Loucy (cell line): ENCODE data around the gene FTL.

ENCODE experiments used
- H2AFZ ChIP-seq: fragments of 200-600 bp; sonication (generic); 2 replicates; pipeline ENCODE4 v1.6.0; 2016; ENCODE audit warnings: antibody characterized with exemption, mild to moderate bottlenecking, low read length, moderate library complexity
- H3F3A ChIP-seq: fragments of 200-600 bp; 2 replicates; pipeline ENCODE4 v1.6.0; 2016; ENCODE audit warnings: antibody characterized with exemption, low read depth, mild to moderate bottlenecking
- H3K27me3 ChIP-seq: fragments of 200-600 bp; sonication (generic); 2 replicates; pipeline ENCODE4 v1.6.1; 2014; ENCODE audit warnings: low read length, mild to moderate bottlenecking; ENCODE audit not compliant: insufficient read depth, poor library complexity, severe bottlenecking
- H3K36me3 ChIP-seq: fragments of 200-600 bp; sonication (generic); 2 replicates; pipeline ENCODE4 v1.6.1; 2016; ENCODE audit warnings: low read length; ENCODE audit not compliant: insufficient read depth
- H3K4me1 ChIP-seq: fragments of 200-600 bp; sonication (generic); 2 replicates; pipeline ENCODE4 v1.5.1; 2014; ENCODE audit warnings: low read length, mild to moderate bottlenecking; ENCODE audit not compliant: insufficient read depth, poor library complexity, severe bottlenecking
- H3K4me2 ChIP-seq: fragments of 200-600 bp; sonication (generic); 2 replicates; pipeline ENCODE4 v1.6.0; 2014; ENCODE audit warnings: antibody characterized with exemption, low read length, low read depth, mild to moderate bottlenecking; ENCODE audit not compliant: poor library complexity, severe bottlenecking
- H3K4me3 ChIP-seq: fragments of 200-600 bp; sonication (generic); 2 replicates; pipeline ENCODE4 v1.5.1; 2014; ENCODE audit warnings: low read length, mild to moderate bottlenecking, mixed read lengths; ENCODE audit not compliant: poor library complexity, severe bottlenecking
- H3K79me2 ChIP-seq: fragments of 200-600 bp; sonication (generic); 2 replicates; pipeline ENCODE4 v1.6.1; 2014; ENCODE audit warnings: low read length; ENCODE audit not compliant: insufficient read depth
- H3K9ac ChIP-seq: fragments of 200-600 bp; sonication (generic); 2 replicates; pipeline ENCODE4 v1.6.0; 2014; ENCODE audit warnings: mild to moderate bottlenecking, low read depth, low read length, moderate library complexity; ENCODE audit not compliant: poor library complexity, severe bottlenecking
- H3K9me2 ChIP-seq: fragments of 200-600 bp; sonication (generic); replicated peaks from 2 replicates; pipeline ENCODE4 v1.6.1; 2016; ENCODE audit warnings: low read depth, low read length, mixed read lengths
- H3K9me3 ChIP-seq: fragments of 200-600 bp; sonication (generic); 2 replicates; pipeline ENCODE4 v1.6.1; 2014; ENCODE audit warnings: mild to moderate bottlenecking, antibody characterized with exemption, low read length, low read depth; ENCODE audit not compliant: insufficient read depth
- H4K20me1 ChIP-seq: fragments of 200-600 bp; sonication (generic); 2 replicates; pipeline ENCODE4 v1.6.0; 2014; ENCODE audit warnings: antibody characterized with exemption, low read length, mild to moderate bottlenecking; ENCODE audit not compliant: insufficient read depth, poor library complexity, severe bottlenecking
- EZH2phosphoT487 ChIP-seq: fragments of 200-600 bp; IDR thresholded peaks from 2 replicates; pipeline ENCODE4 v1.6.1; 2018; ENCODE audit warnings: antibody characterized with exemption, mild to moderate bottlenecking, moderate library complexity, borderline replicate concordance
- TF ChIP-seq, protein P1 (sequence below): fragments of 200-600 bp; sonication (generic); conservative IDR thresholded peaks from 2 replicates; pipeline ENCODE4 v1.5.1; 2014; ENCODE audit warnings: mild to moderate bottlenecking, antibody characterized with exemption, low read length

Gene FTL

DNA sequence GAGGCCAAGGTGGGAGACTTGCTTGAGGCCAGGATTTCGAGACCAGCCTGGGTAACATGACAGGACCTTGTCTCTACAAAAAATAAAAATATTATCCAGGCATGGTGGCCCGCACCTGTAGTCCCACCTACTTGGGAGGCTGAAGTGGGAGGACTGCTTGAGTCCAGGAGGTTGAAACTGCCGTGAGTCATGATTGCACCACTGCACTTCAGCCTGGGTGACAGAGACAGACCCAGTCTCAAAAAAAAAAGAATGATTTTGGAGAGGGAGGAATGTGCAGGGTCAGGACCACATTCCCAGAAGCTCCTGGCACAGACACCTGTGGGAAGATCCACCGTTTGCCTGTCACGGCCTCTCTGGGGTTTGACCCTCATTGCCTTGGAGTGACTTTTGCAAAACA lies 19.7 kb upstream of the FTL start:
- Histone ChIP-seq H3K4me2 (no peak overlapping the region), H3K9me2 (no peaks in the 10 kb centered on the region), H3K9me3 (0 out of 2 replicates have a peak, but pooled peaks cover 10% of the 10 kb centered on the region), H3F3A (no peaks in the 10 kb centered on the region), H3K4me3 (no peak overlapping the region), H3K9ac (no peak overlapping the region), H3K79me2 (no peaks in the 10 kb centered on the region), H4K20me1 (no peaks in the 10 kb centered on the region), H2AFZ (no peak overlapping the region), H3K27me3 (no peaks in the 10 kb centered on the region), H3K36me3 (no peaks in the 10 kb centered on the region), H3K4me1 (no peaks in the 10 kb centered on the region)
- TF ChIP-seq, protein P1, sequence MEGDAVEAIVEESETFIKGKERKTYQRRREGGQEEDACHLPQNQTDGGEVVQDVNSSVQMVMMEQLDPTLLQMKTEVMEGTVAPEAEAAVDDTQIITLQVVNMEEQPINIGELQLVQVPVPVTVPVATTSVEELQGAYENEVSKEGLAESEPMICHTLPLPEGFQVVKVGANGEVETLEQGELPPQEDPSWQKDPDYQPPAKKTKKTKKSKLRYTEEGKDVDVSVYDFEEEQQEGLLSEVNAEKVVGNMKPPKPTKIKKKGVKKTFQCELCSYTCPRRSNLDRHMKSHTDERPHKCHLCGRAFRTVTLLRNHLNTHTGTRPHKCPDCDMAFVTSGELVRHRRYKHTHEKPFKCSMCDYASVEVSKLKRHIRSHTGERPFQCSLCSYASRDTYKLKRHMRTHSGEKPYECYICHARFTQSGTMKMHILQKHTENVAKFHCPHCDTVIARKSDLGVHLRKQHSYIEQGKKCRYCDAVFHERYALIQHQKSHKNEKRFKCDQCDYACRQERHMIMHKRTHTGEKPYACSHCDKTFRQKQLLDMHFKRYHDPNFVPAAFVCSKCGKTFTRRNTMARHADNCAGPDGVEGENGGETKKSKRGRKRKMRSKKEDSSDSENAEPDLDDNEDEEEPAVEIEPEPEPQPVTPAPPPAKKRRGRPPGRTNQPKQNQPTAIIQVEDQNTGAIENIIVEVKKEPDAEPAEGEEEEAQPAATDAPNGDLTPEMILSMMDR = no peak
- TF ChIP-seq EZH2phosphoT487 = no peak

DNA sequence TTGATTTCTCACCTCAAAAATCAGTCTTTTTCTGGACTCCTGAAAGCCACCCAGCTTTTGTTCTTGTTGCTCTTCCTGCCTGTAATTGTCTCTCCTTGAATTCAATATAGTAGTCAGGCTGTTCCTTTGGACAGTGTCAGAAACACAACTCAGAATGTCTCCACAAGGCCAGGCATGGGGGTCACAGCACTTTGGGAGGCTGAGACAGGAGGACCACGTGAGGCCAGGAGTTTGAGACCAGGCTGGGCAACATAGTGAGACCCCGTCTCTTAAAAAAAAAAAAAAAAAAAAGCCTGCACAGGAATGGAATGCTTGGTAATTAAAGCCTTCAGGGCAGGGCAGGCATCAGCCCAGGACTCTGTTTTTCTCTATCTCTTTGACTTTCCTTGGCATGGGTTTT lies 19.3 kb upstream of the FTL start:
- H3K9me2 ChIP-seq = no peaks in the 10 kb centered on the region
- no peak overlapping the region for H3K9ac ChIP-seq
- H3K9me3 ChIP-seq = 0 out of 2 replicates have a peak, but pooled peaks cover 10% of the 10 kb centered on the region
- no peaks in the 10 kb centered on the region for H3K79me2 ChIP-seq
- H3K27me3 ChIP-seq = no peaks in the 10 kb centered on the region
- H3F3A ChIP-seq = no peaks in the 10 kb centered on the region
- TF ChIP-seq EZH2phosphoT487 = no peak
- TF ChIP-seq, protein P1 = no peak
- no peak overlapping the region for H3K4me3 ChIP-seq
- H3K4me1 ChIP-seq = no peaks in the 10 kb centered on the region
- H2AFZ ChIP-seq = no peak overlapping the region
- H4K20me1 ChIP-seq = no peaks in the 10 kb centered on the region
- H3K36me3 ChIP-seq = no peaks in the 10 kb centered on the region
- no peak overlapping the region for H3K4me2 ChIP-seq

DNA sequence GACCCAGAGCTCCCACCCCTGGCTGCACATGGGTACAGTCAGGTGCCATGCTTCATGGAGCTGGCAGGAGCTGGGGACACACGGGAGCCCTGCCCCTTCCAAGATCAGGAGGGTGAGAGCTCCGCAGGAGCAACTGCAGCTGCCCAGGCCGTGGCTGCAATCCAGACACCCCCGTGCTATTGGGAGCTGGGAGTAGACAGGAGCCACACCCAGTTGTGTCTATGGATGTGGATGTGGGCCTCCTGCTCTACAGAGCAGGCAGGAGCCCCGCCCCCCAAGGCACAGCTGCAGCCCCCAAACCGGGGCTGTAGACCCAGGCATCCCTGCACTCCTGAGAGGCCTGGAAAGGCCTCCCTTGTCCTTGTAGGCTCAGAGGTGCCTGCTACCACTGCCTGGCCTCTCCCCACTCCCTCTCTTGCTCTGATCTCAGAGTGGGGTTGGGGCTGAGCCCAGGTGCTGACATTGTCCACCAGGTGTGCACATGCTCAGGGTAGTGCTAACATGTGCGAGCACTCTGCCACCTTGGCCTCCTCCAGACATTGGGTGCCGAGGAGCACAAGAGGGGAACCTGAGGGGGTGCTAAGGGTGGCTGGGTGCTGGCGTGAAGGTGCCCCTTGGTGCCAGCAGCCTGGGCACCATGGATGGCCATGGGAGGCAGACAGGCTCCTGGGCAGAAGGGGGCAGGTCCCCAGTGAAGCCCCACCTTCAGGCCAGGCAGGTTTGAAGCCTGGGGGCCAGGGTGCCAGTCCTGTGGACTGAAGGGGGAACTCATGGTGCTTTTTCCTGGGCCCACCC lies 18.4 kb upstream of the FTL start:
- no peaks in the 10 kb centered on the region for H3K4me1 ChIP-seq
- 0 out of 2 replicates have a peak, but pooled peaks cover 10% of the 10 kb centered on the region for H3K9me3 ChIP-seq
- H3K9ac ChIP-seq = no peak overlapping the region
- no peaks in the 10 kb centered on the region for H3K27me3 ChIP-seq
- no peak overlapping the region for H3K4me2 ChIP-seq
- H3K36me3 ChIP-seq = no peaks in the 10 kb centered on the region
- no peaks in the 10 kb centered on the region for H3F3A ChIP-seq
- TF ChIP-seq, protein P1 = no peak
- no peak for TF ChIP-seq EZH2phosphoT487
- no peaks in the 10 kb centered on the region for H4K20me1 ChIP-seq
- H2AFZ ChIP-seq = no peak overlapping the region
- no peaks in the 10 kb centered on the region for H3K79me2 ChIP-seq
- H3K9me2 ChIP-seq = no peaks in the 10 kb centered on the region
- no peak overlapping the region for H3K4me3 ChIP-seq
